HG03575 (cell line): ENCODE measurements around the gene KRT31.
"Not testable (repeated sequence)": the region's sequence is repeated elsewhere in the genome, so short reads cannot be mapped to it uniquely, and the experiment has no call there.

Experiments
- ATAC-seq: cut with Tn5 transposase; IDR thresholded peaks from one replicate; pipeline ENCODE4 v1.9.1; 2021; ENCODE audit not compliant: unreplicated experiment, insufficient number of reproducible peaks, low FRiP score; ENCODE audit errors: extremely low read depth

KRT31 gene

DNA sequence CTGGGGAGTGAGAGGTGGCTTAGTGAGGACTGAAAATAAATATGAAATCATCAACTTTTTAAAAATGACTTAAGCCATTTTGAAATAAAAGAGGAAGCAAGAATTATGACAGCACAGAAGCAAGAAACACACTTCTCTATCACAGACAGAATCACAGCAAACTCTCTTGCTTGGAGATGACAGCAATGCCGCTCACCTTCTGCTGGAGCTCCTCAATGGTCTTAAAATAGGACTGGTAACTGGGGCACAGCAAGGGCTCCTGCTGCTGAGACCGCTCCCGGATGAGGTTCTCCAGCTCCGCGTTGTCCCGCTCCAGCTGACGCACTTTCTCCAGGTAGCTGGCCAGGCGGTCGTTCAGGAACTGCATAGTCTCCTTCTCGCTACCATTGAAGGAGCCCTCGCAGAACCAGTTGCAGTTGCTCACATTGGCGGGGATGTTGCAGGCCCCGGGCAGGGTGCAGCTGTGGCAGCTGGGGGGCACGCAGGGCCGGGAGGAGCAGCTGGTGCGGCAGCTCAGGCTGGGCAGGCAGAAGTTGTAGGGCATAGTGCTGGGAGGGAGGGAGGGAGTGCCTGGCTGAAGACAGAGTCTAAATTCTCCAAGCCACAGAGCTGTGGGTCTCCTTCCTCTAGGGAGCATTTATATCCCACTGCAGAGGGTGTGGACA lies at the start of gene KRT31:
TSS of gene KRT31 (minus strand) at position 613 of the 665 bp plus-strand sequence. CDS start at position 544, 69 bp downstream.
- no peak for ATAC-seq

DNA sequence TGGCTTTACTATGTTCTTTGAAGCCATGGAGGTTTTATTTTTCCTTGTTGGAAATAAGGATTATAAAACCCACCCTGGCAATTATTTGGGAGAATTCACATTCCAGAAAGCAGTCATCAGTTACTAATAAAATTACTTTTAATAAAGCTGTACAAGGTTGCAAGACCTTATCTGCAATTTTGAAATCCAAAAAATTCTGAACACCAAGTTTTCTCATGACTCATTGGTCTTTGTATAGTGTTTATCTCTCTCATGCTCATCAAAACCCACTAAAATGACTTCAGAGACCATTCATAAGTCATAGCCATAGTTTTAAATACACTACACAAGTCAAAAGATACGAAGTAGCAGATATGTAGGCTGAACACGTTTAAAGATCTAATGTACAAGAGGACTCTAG lies 49.4 kb upstream of the KRT31 start:
- no peak for ATAC-seq

DNA sequence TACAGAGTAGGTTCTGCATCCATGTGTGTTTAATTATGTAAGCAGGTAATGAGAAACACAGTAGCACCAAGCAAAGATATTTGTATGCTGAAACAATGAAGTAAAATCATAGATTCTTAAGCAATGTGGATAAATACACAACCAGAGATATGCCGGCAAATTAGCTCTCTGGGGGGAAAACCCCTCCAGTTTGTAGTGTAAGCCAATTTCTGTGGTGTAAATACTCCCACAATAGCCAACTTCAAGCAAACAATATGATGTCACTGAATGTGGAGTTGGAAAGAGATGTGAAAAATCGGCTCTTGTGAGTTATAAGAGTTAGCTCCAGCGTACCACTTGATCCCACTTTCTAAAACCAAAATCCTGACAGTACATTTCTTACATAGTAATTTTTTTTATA lies 47.2 kb upstream of the KRT31 start:
- ATAC-seq: no peak

DNA sequence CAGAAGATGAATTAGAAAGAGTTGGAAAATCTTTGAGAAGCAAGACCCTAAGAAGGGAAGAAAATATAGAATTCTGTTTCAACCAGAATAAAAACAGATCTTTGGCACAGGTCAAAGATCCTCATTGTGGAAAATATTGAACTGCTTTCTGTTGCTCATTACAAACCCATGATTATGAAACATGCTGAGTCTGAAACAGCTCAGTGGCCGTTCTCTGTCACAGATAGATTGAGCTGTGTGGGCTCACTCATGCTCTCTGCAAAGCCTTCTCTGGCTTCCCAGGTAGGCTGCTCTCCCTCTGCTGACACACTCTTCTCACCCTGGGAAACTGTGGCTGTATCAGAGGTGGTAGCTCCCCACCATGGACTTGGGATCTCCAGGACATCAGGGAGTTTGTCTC lies 46.8 kb upstream of the KRT31 start:
- ATAC-seq: no peak

DNA sequence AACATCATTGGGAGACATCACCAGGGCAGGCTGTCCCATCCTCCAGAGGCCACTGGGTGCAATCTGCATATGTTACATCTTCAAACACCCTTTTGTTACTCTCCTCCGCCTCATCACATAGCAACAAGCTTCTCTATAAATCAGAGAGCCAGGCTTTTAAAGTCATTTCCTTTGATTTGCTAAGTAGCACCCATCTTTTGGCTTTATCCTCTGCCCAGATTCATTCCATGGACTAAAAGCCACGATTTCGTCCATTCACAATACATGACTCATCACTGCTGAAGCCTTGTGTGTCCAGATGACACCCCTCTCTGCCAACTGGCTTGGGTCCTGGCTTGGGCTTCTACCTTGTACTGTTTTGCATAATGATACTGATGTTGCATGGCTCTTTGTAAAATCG lies 45.3 kb upstream of the KRT31 start:
- no peak for ATAC-seq

DNA sequence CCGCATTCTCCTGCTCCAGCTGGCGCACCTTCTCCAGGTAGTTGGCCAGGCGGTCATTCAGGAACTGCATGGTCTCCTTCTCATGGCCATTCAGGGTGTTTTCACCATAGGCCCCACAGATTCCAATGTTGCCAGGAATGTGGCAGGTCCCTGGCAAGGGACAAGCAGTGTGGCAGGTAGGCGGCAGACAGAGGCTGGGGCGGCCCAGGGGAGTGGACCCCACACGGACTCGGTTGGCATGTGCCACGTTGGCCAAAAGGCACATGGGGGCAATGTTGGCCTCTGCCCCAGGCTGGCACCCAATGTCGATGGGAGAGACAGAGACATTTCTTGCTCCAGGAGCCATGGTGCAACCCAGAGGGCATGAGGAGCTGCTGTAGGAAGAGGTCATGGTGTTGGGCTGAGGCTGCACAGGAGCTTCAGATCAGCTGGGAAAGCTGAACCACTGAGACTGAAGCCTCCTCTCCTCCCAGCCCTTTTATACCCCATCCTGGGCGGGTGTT lies 43.2 kb upstream of the KRT31 start, which contains the start of gene KRT38:
TSS of gene KRT38 (minus strand) at position 453 of the 503 bp plus-strand sequence. CDS start at position 391, 62 bp downstream.
- no peak for ATAC-seq

DNA sequence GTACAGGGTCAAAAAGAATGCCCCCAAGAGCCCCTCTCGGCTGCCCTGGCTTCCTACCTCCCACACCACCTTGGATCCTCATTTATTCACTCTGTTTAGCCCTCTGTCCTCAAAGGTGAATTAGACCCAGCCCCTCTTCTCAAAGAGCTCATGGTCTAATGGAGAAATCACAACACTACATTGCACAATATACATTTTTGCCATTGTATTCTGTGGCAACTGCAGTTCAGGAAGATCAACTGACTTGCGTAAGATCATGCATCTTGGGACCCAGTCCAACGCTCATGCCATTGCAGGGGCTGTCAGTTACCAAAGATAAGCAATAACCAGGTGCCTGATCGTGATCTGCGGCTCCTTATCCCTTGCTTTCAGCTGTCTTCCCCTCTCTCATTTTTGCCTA lies 42.0 kb upstream of the KRT31 start:
- no peak for ATAC-seq

DNA sequence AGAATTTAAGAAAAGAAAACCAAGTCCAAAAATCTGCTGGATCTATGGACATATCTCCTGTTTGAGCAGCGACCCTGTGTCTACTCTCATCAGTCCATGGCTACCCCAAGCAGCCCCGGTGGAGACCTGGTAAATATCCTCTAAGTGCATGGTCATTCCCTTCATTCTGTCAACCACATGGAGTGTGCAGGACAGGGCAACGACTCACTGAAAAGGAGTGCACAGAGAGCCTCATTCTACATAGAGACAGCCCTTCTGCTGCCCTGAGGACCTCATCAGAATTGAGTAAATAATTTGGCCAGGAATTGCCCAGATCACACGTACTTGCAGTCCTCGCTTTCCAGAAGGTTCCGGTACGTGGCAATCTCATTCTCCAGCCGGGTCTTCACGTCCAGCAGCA lies 40.4 kb upstream of the KRT31 start:
- no peak for ATAC-seq

DNA sequence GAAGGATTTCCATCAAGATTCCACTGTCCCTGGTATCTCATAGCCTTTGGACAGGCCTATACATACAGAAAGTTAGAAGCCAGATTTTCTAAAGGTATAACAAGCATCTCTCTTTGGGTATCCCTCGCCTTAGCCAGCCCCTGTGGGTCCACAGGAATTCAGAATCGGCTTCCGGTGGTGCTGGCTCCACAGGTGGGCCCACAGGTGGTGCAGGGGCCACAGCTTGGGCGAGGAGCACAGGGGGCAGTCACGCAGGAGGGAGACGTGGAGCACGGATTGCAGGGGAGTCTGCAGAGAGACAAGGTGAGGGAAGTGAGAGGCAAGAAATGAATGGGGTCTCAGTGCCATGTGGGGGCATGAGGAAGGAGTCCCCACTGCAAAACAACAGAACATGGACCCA lies 39.8 kb upstream of the KRT31 start:
- ATAC-seq: no peak

DNA sequence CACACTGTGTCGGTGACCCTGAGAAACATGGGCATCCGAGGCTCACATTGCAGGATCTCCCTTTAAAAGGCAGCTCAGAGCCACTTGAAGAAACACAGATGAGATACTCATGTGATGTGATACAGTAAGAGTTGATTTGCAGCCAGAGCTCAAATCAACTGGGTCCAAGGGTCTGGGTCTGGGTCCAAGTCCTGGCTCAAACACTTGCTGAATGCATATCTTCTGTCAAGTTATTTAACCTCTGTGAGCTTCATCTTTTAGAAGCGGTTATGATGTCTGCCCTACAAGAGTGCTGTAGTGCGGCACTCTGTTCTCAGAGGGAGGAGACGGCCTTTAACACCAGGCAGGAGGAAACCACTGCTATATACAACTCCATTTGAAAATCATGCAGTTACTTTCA lies 37.0 kb upstream of the KRT31 start:
- ATAC-seq: no peak

DNA sequence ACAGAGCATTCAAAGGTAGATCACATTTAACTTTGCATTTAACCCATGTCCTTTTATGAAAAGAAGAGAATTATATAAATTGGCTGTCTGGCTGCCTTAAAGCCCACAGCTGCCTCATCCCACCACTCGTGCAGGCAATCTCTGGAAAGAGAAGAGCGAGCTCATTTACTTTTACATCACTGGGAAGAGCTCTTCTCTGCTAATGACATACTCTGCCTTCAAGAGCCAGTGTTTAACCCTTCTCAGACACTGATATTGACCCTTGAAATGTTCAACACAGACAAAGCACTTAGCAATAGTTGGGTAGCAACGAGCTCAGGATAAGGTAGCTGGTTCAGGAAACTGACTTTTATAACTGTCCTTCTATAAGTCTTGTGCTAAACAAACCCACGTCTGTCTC lies 36.6 kb upstream of the KRT31 start:
- no peak for ATAC-seq

DNA sequence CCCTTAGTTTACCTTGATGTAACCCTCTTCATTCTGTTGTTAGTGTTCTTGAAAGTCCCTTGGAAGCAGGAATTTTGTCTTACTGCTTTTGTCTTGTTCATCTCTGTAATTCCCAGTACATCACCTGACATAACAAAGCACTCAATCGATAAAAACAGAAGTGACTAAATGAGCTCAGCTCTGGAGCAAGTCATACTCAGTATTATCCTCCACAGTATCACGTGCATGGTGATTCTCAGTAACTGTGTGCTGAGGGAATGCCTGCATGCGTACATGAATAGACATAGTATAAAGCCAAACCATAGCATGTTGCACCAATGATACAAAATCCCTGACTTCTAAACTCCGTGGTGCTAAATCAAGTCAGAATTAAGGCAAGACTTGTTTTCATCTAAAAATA lies 36.2 kb upstream of the KRT31 start:
- ATAC-seq: no peak

DNA sequence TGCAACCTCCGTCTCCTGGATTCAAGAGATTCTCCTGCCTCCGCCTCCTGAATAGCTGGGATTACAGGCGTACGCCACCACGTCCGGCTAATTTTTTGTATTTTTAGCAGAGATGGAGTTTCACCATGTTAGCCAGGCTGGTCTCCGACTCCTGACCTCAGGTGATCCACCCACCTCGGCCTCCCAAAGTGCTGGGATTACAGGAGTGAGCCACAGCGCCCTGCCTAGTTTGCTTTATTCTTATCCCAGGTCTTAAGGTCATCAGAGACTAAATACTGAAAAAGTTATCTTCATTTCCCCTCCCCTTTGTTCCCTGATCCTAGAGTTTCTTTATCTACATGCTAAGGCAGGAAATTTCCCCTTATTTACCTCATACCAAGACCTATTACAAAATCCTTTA lies 33.0 kb upstream of the KRT31 start:
- ATAC-seq: not testable (repeated sequence)

DNA sequence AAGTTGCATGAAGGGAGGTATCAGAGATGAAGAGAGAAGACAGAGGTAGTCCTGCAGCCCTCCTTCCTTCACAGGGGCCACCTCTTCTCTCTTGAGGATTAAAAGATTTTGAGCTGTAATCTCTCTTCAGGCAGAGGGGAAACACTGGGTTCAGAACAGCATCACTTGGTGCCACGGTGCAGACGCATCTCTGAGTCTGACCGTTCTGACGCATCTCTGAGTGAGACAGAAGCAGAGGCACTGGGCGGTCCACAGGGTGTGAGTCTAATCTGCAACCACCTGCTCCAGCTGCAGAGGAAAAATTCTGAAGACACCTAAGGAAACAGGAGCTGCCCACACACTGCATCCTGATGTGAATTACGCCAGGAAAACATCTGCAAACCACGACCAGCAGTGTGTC lies 32.3 kb upstream of the KRT31 start:
- no peak for ATAC-seq

DNA sequence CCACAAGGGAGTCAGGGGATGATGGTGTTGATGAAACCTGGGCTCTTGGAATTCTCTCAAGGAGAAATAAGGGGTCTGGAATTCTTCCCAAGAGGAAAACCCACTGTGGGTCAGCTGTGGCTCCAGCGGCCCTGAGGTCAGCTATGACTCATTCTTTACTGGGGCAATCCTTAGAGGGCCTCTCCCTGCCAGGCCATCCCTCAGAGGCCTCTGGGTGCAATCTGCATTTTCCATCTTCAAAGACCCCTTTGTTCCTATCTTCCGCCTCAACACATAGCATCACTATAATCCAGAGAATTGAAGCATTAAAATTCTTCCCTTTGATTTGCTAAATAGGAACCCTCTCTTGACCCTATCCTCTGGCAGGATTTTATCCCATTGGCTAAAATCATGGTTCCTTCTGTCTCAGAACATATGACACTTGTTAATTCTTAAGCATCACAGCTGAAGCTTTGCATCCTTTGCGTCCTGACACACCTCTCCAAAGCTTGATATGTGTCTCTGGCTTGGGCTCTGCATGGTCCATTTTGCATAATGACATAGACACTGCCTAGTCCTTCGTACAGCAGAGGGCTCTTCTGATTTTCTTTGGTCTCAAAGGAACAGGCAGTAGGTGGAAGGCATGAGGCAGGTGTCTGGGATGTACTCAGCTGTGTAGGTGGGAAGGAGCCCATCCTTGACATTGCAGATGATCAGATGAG lies 31.3 kb upstream of the KRT31 start:
- no peak for ATAC-seq

DNA sequence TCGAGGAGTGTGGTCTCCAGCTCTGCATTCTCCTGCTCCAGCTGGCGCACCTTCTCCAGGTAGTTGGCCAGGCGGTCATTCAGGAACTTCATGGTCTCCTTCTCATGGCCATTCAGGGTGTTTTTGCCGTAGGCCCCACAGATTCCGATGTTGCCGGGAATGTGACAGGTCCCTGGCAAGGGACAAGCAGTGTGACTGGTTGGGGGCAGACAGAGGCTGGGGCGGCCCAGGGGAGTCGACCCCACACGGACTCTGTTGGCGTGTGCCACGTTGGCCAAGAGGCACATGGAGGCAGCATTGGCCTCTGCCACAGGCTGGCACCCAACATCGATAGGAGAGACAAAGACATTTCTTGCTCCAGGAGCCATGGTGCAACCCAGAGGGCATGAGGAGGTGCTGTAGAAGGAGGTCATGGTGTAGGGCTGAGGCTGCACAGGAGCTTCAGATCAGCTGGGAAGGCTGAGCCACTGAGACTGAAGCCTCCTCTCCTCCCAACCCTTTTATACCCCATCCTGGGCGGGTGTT lies 26.8 kb upstream of the KRT31 start, which contains the start of gene KRT37:
TSS of gene KRT37 (minus strand) at position 475 of the 525 bp plus-strand sequence. CDS start at position 413, 62 bp downstream.
- ATAC-seq: no peak

DNA sequence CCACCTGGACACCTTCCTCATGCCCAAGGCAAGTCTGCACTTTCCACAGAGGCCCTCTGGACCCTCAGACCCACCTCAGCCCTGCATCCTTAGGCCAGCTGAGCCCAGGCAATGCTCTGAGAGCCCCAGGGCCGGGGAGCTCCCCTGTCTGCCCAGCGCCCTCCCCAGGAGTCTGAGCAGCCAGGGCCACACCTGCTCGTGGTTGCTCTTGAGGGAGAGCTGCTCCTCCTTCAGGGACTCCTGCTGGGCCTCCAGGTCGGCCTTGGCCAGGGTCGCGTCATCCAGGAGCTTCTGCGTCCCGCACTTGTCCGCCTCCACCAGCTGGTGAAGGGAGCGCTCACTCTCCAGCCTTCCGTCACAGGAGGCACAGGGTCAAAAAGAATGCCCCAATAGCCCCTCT lies 25.2 kb upstream of the KRT31 start:
- not testable (repeated sequence) for ATAC-seq

DNA sequence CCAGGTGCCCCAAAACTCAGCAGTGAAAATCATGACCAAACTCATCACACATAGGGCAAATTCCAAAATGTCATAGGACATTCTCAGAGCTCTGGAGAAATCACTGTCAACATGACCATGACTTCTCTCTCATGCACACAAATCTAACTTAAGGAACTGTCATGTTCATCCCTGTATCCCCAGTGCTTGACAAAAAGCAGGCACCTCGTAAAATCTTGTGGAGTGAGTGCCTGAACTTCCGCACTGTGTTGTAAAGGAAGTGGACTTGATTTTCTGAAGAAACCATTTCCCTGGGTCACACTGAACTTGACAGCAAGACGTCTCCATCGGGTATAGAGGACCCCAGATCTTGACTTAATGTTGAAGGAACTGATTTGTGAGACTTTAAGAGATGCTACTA lies 24.2 kb upstream of the KRT31 start:
- no peak for ATAC-seq

DNA sequence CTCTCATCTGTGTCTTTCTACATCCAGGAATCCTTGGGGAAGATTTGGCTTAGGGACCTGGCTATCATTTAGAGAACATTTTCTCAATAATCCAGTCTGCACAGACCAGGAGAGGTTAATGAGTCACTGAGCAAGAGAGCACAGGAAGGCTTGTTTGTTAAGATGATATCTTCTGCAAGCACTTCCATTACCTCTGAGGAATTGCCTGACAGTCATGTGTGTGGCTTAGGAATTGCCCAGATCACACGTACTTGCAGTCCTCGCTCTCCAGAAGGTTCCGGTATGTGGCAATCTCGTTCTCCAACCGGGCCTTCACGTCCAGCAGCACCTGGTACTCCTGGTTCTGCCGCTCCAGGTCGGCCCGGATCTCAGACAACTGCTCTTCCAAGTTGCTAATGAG lies 23.7 kb upstream of the KRT31 start:
- ATAC-seq: no peak

DNA sequence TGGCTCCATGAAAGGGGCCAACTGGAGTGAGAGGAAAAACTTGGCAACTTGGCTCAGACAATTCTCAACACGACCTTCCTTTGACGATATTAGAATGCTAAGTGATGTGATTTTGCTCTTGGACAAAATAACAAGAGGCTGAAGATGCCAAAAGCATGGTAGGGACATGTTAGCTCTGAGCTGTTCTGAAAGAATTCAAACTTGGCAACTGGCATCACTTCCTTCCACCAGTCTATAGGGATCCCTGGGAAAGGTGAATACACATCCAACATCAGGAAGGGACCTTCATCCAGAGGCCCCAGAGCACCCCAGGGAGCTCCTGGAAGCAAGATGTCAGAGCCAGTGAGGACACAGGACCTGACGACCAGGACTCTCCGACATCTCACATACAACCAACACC lies 22.7 kb upstream of the KRT31 start:
- ATAC-seq: no peak
